Hindlimb muscle (tissue), 1 donor: ENCODE data around the gene INPP5E. TPM values are rescaled to one million over a fixed set of nuclear protein-coding genes. Genes with fewer than 3 reads are reported as not detected.
A peak's percentile ranks its signal among the peaks of the same experiment; 100 is the strongest.

Source experiments
- DNase-seq: peaks from one replicate; pipeline ENCODE4 v3.0.0-alpha.2; 2013
- polyA plus RNA-seq: library from polyadenylated mRNA; unstranded; fragments of 120-200 nt; gene quantifications from one replicate; pipeline ENCODE4 v1.2.1, GENCODE V29; 2013; ENCODE audit not compliant: insufficient read length

The INPP5E gene
- polyA plus RNA-seq, 1 donor, result 13.7 TPM

DNA sequence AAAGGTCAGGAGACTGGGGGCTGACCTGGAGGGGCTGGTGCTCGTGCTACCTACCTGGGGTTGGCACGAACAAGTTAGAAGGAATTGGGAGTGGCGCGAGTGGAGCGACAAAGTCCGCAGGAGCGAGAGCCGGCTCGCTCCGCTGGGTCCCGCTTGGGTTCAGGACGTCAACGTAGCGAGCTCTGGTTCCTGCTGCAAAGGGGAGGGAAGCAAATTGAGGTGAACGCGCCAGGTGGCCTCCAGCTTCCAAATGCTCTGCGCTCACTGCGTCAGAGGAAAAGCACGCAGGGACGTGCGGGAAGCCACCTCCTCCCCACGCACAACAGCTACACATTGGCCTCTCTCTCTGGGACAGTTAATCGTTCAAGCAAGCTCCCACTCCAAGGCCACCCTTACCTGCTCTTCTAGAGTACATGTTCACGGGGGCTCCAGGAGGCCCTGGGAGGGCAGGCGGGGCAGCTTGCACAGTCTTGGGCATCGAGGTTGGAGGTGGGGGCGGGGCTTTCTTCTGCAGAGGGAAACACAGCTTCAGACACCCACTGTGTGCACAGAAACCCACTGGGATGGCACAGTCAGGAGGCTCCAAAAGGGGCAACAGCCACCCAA is 7.6 kb upstream of the INPP5E start:
- no peak for DNase-seq

DNA sequence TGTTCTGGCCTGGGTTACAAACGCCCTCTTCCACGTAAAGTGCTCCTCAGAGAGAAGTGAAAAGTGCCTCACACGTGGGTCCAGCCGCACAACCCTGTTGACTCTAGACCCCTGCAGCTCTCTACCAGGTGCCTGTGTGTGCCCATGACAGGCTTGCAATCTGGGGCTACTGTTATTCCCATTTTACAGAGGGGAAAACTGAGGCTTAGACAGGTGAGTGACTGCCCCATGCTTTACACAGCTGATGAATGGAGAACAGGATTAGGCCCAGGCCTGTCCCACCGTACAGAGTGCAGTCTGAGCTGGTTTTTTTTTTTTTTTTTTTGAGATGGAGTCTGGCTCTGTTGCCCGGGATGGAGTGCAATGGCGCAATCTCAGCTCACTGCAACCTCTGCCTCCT is 6.2 kb upstream of the INPP5E start:
- no peak for DNase-seq

DNA sequence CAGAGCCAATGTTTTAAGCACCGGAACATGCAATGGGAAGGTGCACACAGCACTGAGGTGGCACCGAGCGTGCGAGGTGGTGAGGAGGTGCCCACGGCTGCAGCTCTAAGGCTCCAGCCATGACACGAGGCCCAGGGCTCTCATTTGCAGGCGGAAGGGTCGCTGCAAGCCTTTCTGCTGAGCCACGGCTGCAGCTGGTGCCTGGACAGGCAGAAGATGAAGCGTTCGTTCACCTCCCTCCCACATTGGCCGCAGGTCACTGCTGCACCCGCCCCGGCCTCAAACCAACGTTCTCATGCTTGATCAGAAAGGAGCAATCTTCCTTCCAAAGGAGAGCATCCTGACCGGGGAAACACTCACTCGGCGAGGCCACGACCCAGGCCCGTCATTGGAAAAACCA is 4.5 kb upstream of the INPP5E start:
- no peak for DNase-seq

DNA sequence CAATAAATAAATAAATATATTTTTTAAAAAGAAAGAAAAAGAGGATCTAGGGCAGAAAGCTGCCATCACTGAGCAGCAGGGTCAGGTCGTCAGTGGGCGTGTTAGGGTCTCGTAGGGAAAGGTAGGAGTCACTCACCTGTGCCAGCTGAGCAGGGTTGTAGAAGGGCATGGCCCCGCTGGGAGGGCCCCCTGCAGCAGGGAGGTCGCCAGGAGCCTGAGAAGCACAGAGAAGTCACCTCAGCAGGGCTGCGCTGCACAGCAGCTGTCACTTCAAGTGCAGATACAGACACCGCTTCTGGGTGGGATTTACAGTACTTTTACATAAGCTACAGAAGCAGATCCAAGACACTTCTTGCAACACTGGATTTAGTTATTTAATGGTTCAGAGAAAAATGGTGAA is 4.0 kb upstream of the INPP5E start:
- no peak for DNase-seq

DNA sequence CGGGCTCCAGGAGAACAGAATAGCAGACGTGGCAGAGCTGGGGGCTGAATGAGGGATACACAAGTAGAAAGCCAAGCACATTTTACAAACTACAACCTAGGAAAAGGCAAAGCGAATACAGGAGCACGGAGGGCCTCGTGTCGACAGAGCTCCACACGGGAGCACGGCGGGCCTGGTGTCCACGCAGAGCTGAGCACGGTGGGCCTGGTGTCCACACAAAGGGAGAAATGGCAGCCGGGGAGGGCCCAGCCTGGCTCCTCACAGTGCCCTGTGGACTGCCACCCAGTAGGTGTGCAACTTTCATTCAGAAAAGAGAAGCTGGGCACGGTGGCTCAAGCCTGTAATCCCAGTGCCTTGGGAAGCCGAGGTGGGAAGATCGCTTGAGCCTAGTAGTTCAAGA is 3.4 kb upstream of the INPP5E start:
- no peak for DNase-seq

DNA sequence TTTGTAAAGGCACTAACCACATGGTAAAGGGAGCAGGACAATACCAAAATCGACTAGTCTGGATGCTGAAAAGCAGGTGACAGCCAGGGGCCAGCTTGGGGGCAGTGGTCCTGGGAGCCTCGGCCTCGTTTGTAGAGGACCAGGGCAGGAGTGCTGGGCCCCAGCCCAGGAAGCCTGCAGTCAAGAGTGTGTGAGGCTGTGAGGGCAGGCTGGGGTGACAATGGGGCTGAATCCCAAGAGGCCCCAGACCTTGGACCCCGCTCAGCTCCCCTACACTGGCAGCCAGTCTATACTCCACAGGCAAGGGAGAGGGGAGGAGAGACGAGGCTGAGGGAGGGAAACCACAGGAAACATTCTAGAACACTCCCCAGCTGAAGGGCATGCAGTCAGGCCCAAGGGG is 2.6 kb upstream of the INPP5E start:
- DNase-seq, result no peak

GRCh38 chr9:136441681-136442245 is 2.1 kb upstream of the INPP5E start:
- DNase-seq, result no peak

DNA sequence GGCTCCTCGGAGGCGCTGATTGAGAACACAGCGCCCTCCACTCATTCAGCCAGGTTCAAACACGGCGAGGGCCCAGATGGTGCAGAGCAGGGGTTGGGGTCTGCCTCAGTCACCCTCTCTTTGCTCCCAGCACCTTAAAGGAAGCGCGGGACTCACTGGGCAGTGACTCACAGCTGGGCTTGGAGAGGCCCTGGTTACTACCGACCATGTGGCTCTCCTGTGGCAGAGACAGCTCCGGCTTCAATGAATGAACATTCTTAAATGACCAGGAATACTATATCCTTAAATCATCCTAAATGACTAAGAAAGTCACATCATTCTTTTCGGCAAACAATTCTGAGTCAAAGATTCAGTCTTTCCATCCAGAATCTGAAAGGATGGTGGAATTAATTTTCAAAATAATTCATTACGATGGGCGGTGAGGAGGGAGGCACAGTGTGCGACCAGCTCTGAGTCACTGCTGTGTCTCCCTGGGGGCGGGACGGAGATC is 1.6 kb upstream of the INPP5E start:
- DNase-seq, result no peak

- DNase-seq, result peak; percentile 21
Observed at GRCh38 chr9:136438548-136439480, 831 bp downstream of the INPP5E start.

DNA sequence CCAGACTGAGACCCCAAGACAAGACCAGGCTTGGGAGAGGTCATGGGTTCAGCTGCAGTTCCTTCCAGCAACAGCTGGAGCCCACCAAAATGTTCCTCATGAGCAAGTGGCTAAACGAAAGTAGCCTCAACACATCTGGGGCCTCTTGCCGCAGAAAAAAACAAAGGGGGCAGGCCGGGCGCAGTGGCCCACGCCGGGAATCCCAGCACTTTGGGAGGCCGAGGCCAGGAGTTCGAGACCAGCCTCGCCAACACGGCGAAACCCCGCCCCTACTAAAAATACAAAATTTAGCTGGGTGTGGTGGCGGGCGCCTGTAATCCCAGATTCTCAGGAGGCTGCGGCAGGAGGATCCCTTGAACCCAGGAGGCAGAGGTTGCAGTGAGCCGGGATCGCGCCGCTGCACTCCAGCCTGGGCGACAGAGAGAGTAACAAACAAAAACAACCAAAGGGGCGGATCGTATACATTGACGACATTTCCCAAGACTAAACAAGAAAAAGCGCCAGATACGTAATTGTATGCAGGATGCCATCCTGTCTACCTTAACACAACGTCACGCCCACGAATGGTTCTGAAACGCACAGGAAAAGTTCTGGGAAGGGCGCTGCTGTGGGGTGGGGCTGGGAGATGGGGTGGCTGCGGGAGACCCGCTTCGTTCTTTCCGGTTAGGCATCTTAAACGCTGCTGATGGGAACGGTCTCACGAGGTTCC is 1.7 kb downstream of the INPP5E start:
- no peak for DNase-seq

- peak; percentile 52 for DNase-seq
Observed at GRCh38 chr9:136437430-136437829, 2.2 kb downstream of the INPP5E start.

DNA sequence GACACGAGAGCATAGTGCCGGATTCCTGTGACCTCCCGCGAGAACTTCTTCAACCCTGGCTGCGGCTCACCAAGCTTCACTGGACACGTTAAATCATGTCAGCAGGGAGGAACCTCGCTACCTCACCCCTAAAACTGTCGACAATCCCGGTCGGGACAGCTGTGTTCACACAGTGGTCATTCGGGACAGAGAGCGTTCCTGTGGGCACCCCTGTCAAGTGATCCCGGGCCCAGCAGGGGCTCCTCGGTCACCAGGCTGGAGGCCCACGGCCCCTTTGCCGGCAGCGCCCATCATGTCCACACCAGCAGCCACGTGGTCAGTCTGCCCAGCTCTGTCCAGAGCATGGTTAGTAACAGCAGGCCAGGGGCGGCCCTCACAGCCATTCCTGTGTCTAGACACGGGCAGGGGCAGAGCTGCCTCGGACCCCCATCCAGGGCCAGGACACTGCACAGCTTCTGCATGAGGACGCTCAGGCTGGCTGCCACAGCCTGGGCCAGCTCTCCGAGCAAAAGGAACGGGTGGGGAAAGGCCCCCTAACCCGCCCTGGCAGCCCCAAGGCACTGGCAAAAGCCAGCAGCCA is 3.5 kb downstream of the INPP5E start:
- DNase-seq, result no peak

DNA sequence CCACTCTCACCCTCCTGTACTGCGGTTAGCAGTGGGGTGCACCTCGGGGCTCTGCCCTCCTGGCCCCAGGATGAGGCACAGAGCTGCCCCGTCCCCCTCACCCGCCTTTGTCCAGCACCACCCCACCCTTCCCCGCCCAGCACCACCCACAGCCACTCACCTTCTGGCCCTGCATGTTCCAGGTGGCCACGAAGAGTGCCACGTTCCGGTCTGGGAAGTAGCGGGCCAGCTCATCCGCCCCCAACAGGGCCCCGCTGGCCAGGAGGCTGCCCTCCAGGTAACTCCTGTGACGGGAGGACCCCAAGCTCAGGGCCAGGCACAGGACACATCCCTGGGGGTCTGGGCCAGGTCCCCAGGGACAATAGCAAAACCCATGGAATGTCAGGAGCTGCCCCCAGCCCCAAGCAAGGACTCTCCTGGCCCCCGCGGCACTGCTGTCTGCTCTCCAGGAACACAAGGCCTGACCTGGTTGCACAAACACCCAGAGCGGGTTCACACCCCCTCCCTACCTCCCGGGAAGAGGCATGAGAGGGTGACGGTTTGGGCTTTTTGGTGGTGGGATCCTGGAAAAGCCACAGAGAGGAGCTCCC is 5.0 kb downstream of the INPP5E start:
- no peak for DNase-seq

GRCh38 chr9:136433849-136434579 is 5.6 kb downstream of the INPP5E start:
- DNase-seq, result no peak

DNA sequence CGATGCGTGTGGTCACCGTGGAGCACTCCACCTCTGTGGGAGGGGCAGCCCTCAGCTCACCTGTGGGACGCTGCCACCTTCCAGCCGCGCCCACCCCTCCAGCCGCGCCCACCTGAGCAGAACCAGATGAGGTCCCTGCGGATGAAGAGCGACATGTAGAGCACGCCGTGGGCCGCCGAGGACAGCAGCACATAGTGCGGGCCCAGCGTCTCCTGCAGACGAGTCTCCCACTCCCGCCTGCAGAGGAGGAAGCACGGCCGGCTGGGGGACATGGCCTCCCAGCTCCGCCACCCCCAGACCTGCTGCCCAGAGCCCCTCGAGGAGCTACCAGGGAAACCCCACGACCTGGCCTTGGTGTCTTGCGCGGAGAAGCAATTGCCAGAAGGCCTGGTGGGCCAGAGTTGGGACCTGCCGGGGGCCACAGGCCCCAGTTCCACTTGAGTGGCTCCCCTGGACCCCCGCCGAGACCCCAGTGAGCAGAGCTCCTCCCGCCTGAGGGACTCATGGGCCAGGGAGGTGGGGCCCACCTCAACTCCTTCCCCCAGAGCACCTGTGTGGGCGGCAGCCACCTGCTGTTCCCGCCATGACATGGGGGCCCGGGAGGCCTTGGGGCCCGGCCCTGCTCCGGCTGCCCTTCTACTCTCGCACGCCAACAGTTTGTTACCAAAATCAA is 6.5 kb downstream of the INPP5E start:
- no peak for DNase-seq

DNA sequence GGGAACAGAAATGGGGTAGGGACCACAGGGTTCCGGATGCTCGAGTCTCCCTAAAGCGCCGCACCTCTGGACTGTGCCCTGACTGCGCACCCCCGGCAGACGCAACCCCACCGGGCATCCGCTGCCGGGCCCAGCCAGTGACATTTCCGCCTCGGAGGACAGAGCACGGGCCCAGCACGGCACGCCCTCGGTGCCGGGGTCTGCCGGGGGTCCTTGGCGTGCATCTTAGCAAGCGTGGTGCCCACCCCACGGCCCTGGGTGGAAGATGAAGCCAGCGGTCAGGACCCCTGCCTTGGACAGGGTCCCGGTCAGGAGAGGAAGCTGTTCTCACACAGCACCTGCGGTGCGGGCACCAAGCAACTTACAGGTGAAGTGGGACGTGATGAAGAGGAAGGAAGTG is 7.1 kb downstream of the INPP5E start:
- no peak for DNase-seq

GRCh38 chr9:136431782-136432350 is 7.8 kb downstream of the INPP5E start:
- DNase-seq, result no peak

DNA sequence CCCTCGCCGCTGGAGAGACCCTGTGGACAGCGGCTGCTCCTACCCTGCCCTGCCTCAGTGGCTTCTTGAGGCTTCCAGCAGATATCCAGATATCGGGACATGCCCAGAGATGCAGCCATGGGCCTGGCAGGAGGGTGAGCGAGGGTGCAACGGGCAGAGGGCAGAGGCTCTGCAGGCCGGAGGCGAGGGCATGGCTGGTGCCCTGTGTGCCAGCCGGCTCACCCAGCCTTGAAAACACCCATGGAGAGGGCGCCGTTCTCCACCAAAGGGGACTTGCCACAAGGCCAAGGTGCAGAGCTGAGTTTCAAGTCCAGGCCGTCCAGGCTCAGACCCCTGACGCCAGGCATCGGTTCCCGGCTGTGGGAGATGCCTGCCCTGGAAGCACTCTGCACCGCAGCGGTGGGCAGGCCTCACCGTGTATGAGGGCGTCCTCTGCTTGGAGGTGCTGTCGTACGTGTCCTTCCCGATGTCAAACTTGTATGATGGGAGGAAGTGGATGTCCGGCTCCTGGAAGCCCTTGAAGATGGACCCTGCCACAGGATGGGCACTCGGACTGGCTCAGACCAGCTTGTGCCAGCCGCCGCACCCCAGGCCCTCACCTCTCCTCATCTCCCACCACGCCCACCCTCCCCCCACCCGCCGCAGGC is 8.9 kb downstream of the INPP5E start:
- no peak for DNase-seq

DNA sequence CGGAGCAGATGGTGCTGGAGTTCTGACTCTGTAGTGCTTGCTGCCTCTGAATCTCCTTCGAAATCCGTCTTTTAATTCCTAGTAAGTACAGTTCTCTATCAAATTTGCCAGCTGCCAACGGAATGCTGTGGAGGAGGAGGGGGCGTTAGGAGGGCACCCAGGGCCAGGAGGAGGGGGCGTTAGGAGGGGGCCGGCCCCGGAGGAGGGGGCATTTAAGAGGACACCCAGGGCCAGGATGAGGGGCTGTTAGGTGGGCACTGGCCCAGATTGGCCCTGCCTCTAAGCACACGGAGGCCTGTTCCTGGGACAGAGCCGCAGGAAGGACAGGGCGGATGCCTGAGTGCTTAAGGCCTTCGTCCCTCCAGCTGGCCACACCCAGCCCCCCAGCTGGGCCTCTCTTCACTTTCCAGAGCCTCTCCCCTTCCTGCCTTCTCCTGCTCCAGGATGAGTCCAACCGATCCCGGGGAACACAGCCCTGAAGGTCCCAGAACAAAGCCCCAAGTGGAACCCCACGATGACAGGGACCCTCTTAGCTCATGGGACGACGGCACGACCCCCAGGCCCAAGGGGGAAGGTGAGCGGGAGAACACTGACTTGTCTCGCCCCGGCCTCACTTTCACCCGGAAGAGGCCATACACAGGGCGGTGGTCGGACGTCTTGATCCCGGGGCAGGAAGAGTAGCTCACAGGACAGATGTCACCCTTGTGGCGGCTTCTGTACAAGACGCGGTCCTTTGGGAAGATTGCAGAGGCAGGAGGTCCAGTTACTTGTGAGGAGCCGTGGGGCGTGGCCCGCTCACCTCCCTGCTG is 9.8 kb downstream of the INPP5E start:
- DNase-seq, result no peak
